ENCODE data around the gene MED13L. TPM values are rescaled to one million over a fixed set of nuclear protein-coding genes. Genes with fewer than 3 reads are reported as not detected.
"Not testable (repeated sequence)": the region's sequence is repeated elsewhere in the genome, so short reads cannot be mapped to it uniquely, and the experiment has no call there.

Gene MED13L
- total RNA-seq, 2 experiments from 2014 or later = 42.4 to 46.0 TPM

- H3K4me1 Mint-ChIP-seq (ENCODE audit: low read depth) = peaks cover 46% of the 10 kb centered on the region
- no peaks in the 10 kb centered on the region for H3K9me3 Mint-ChIP-seq
- intact Hi-C loops (cut with micrococcal nuclease) = no loop called here
- CTCF ChIA-PET = no interaction called here
- H3K27me3 Mint-ChIP-seq (ENCODE audit: low read depth) = no peaks in the 10 kb centered on the region
- DNase-seq = no peak
- H3K36me3 Mint-ChIP-seq (ENCODE audit: low read depth) = peaks cover 4% of the 10 kb centered on the region
- H3K27ac Mint-ChIP-seq = no peak overlapping the region
- no peak overlapping the region for H3K4me3 Mint-ChIP-seq
These were observed 232.3 kb downstream of the MED13L start for GRCh38 chr12:116045150-116045549.

- no peak for DNase-seq
- peaks cover 36% of the 10 kb centered on the region for H3K4me1 Mint-ChIP-seq (ENCODE audit: low read depth)
- CTCF ChIA-PET = interaction anchor here (0.6 kb wide), 1 partner anchor 253 kb away, joined by 9 read pairs; no protein-coding TSS in a partner anchor
- H3K9me3 Mint-ChIP-seq = no peaks in the 10 kb centered on the region
- no peak overlapping the region for H3K4me3 Mint-ChIP-seq
- no peak overlapping the region for H3K27ac Mint-ChIP-seq
- H3K36me3 Mint-ChIP-seq (ENCODE audit: low read depth) = peaks cover 4% of the 10 kb centered on the region
- intact Hi-C loops (cut with micrococcal nuclease) = no loop called here
- no peaks in the 10 kb centered on the region for H3K27me3 Mint-ChIP-seq (ENCODE audit: low read depth)
These were observed 233.6 kb downstream of the MED13L start for GRCh38 chr12:116043659-116044535.

GRCh38 chr12:116040402-116040801 lies 237.1 kb downstream of the MED13L start:
- CTCF ChIA-PET = interaction anchor here (0.6 kb wide), 1 partner anchor 265 kb away, joined by 6 read pairs; no protein-coding TSS in a partner anchor
- intact Hi-C loops (cut with micrococcal nuclease) = no loop called here
- no peak for DNase-seq
- peaks cover 22% of the 10 kb centered on the region for H3K4me1 Mint-ChIP-seq (ENCODE audit: low read depth)
- peaks cover 4% of the 10 kb centered on the region for H3K36me3 Mint-ChIP-seq (ENCODE audit: low read depth)
- no peaks in the 10 kb centered on the region for H3K9me3 Mint-ChIP-seq
- no peaks in the 10 kb centered on the region for H3K27me3 Mint-ChIP-seq (ENCODE audit: low read depth)
- H3K27ac Mint-ChIP-seq = no peak overlapping the region
- no peak overlapping the region for H3K4me3 Mint-ChIP-seq

- Mint-ChIP-seq H3K9me3 (no peaks in the 10 kb centered on the region), H3K36me3 (ENCODE audit: low read depth) (peaks cover 2% of the 10 kb centered on the region), H3K27me3 (ENCODE audit: low read depth) (no peaks in the 10 kb centered on the region), H3K4me1 (ENCODE audit: low read depth) (peaks cover 15% of the 10 kb centered on the region), H3K4me3 (no peak overlapping the region), H3K27ac (no peak overlapping the region)
- intact Hi-C loops (cut with micrococcal nuclease) = no loop called here
- CTCF ChIA-PET = interaction anchor here (0.9 kb wide), 1 partner anchor 34 kb away, joined by 3 read pairs; no protein-coding TSS in a partner anchor
- no peak for DNase-seq
These were observed 238.4 kb downstream of the MED13L start for GRCh38 chr12:116039081-116039480.

- Mint-ChIP-seq H3K27ac (no peak overlapping the region), H3K4me3 (no peak overlapping the region), H3K27me3 (ENCODE audit: low read depth) (no peaks in the 10 kb centered on the region), H3K4me1 (ENCODE audit: low read depth) (peaks cover 14% of the 10 kb centered on the region), H3K9me3 (no peaks in the 10 kb centered on the region), H3K36me3 (ENCODE audit: low read depth) (peaks cover 2% of the 10 kb centered on the region)
- intact Hi-C loops (cut with micrococcal nuclease) = no loop called here
- DNase-seq = no peak
- CTCF ChIA-PET = interaction anchor here (0.7 kb wide), 1 partner anchor 102 kb away, joined by 5 read pairs; no protein-coding TSS in a partner anchor
These were observed 239.3 kb downstream of the MED13L start for GRCh38 chr12:116037941-116038837.

GRCh38 chr12:116033765-116034164 lies 243.7 kb downstream of the MED13L start:
- Mint-ChIP-seq H3K4me1 (ENCODE audit: low read depth) (peaks cover 14% of the 10 kb centered on the region), H3K4me3 (no peak overlapping the region), H3K27ac (no peak overlapping the region), H3K9me3 (peaks cover 6% of the 10 kb centered on the region), H3K36me3 (ENCODE audit: low read depth) (peaks cover 9% of the 10 kb centered on the region), H3K27me3 (ENCODE audit: low read depth) (no peaks in the 10 kb centered on the region)
- CTCF ChIA-PET = interaction anchor here (1.3 kb wide), 1 partner anchor 34 kb away, joined by 4 read pairs; no protein-coding TSS in a partner anchor
- DNase-seq = no peak
- intact Hi-C loops (cut with micrococcal nuclease) = no loop called here

- H3K9me3 Mint-ChIP-seq; intact Hi-C loops (cut with micrococcal nuclease); CTCF ChIA-PET; H3K4me3 Mint-ChIP-seq; DNase-seq; H3K27ac Mint-ChIP-seq; H3K36me3 Mint-ChIP-seq (ENCODE audit: low read depth); H3K27me3 Mint-ChIP-seq (ENCODE audit: low read depth): not testable (repeated sequence)
- H3K4me1 Mint-ChIP-seq (ENCODE audit: low read depth) = peaks cover 31% of the 10 kb centered on the region
These were observed 245.9 kb downstream of the MED13L start for GRCh38 chr12:116031624-116032023.

GRCh38 chr12:116028619-116029018 lies 248.9 kb downstream of the MED13L start:
- intact Hi-C loops (cut with micrococcal nuclease) = no loop called here
- Mint-ChIP-seq H3K27ac (no peak overlapping the region), H3K9me3 (peaks cover 6% of the 10 kb centered on the region), H3K4me1 (ENCODE audit: low read depth) (peaks cover 42% of the 10 kb centered on the region), H3K36me3 (ENCODE audit: low read depth) (peaks cover 9% of the 10 kb centered on the region), H3K4me3 (no peak overlapping the region), H3K27me3 (ENCODE audit: low read depth) (no peaks in the 10 kb centered on the region)
- CTCF ChIA-PET = no interaction called here
- DNase-seq = no peak

- DNase-seq = no peak
- Mint-ChIP-seq H3K27me3 (ENCODE audit: low read depth) (no peaks in the 10 kb centered on the region), H3K4me3 (no peak overlapping the region), H3K4me1 (ENCODE audit: low read depth) (peaks cover 43% of the 10 kb centered on the region), H3K27ac (no peak overlapping the region), H3K36me3 (ENCODE audit: low read depth) (peaks cover 5% of the 10 kb centered on the region), H3K9me3 (peaks cover 3% of the 10 kb centered on the region)
- CTCF ChIA-PET = interaction anchor here (0.5 kb wide), 1 partner anchor 332 kb away, joined by 3 read pairs; no protein-coding TSS in a partner anchor
- intact Hi-C loops (cut with micrococcal nuclease) = loop anchor here (2.0 kb wide), 1 partner anchor 33 kb away; no protein-coding TSS in a partner anchor
These were observed 250.0 kb downstream of the MED13L start for GRCh38 chr12:116027551-116027821.

GRCh38 chr12:116026768-116027550 lies 250.5 kb downstream of the MED13L start:
- intact Hi-C loops (cut with micrococcal nuclease) = loop anchor here (2.0 kb wide), 1 partner anchor 34 kb away; no protein-coding TSS in a partner anchor
- no peak for DNase-seq
- CTCF ChIA-PET = interaction anchor here (0.5 kb wide), 1 partner anchor 332 kb away, joined by 3 read pairs; no protein-coding TSS in a partner anchor
- H3K4me1 Mint-ChIP-seq (ENCODE audit: low read depth) = peaks cover 39% of the 10 kb centered on the region
- H3K27ac Mint-ChIP-seq = no peak overlapping the region
- H3K36me3 Mint-ChIP-seq (ENCODE audit: low read depth) = peaks cover 3% of the 10 kb centered on the region
- H3K9me3 Mint-ChIP-seq = no peaks in the 10 kb centered on the region
- H3K27me3 Mint-ChIP-seq (ENCODE audit: low read depth) = no peaks in the 10 kb centered on the region
- no peak overlapping the region for H3K4me3 Mint-ChIP-seq

- H3K27me3 Mint-ChIP-seq (ENCODE audit: low read depth) = no peaks in the 10 kb centered on the region
- CTCF ChIA-PET = no interaction called here
- H3K4me3 Mint-ChIP-seq = no peak overlapping the region
- H3K27ac Mint-ChIP-seq = no peak overlapping the region
- H3K36me3 Mint-ChIP-seq (ENCODE audit: low read depth) = peaks cover 3% of the 10 kb centered on the region
- H3K9me3 Mint-ChIP-seq = no peaks in the 10 kb centered on the region
- DNase-seq = peak; percentile 20
- intact Hi-C loops (cut with micrococcal nuclease) = loop anchor here (2.0 kb wide), 1 partner anchor 34 kb away; no protein-coding TSS in a partner anchor
- peaks cover 39% of the 10 kb centered on the region for H3K4me1 Mint-ChIP-seq (ENCODE audit: low read depth)
These were observed 251.1 kb downstream of the MED13L start for GRCh38 chr12:116026346-116026745.
